Neural cell (in vitro differentiated cells): ENCODE data around the gene C16orf74. TPM values are rescaled to one million over a fixed set of nuclear protein-coding genes. Genes with fewer than 3 reads are reported as not detected.

ENCODE experiments used
- H2AFZ ChIP-seq: fragments of 200-600, 300-800 bp; sonication (generic), shearing (Covaris generic); 2 replicates; pipeline ENCODE4 v1.6.0; 2014; ENCODE audit warnings: low read depth, mild to moderate bottlenecking, antibody characterized with exemption, low read length, moderate library complexity
- H3F3A ChIP-seq: fragments of 200-600 bp; shearing (Covaris generic); 2 replicates; pipeline ENCODE4 v1.6.1; 2016; ENCODE audit warnings: mild to moderate bottlenecking, moderate library complexity, mixed read lengths, antibody characterized with exemption, low read length; ENCODE audit not compliant: insufficient read depth, poor library complexity, severe bottlenecking
- H3K27ac ChIP-seq: fragments of 200-600, 300-800 bp; sonication (generic), shearing (Covaris generic); 2 replicates; pipeline ENCODE4 v1.5.1; 2014; ENCODE audit warnings: mild to moderate bottlenecking, low read length, moderate library complexity
- H3K27me3 ChIP-seq: fragments of 300-800, 200-600 bp; sonication (generic), shearing (Covaris generic); 2 replicates; pipeline ENCODE4 v1.6.0; 2014; ENCODE audit warnings: mild to moderate bottlenecking, low read depth, low read length, moderate library complexity; ENCODE audit not compliant: insufficient read depth
- H3K36me3 ChIP-seq: fragments of 300-800, 200-600 bp; sonication (generic), shearing (Covaris generic); 2 replicates; pipeline ENCODE4 v1.5.1; 2014; ENCODE audit warnings: mild to moderate bottlenecking, antibody characterized with exemption, low read length, moderate library complexity; ENCODE audit not compliant: insufficient read depth
- H3K4me2 ChIP-seq: fragments of 300-800, 200-600 bp; sonication (generic), shearing (Covaris generic); 2 replicates; pipeline ENCODE4 v1.6.0; 2014; ENCODE audit warnings: mild to moderate bottlenecking, low read length
- H3K4me3 ChIP-seq: fragments of 300-800, 200-600 bp; sonication (generic), shearing (Covaris generic); 2 replicates; pipeline ENCODE4 v1.5.1; 2014; ENCODE audit warnings: mild to moderate bottlenecking, low read length, moderate library complexity
- H3K79me2 ChIP-seq: fragments of 200-600 bp; shearing (Covaris generic); replicated peaks from 2 replicates; pipeline ENCODE4 v1.6.0; 2014; ENCODE audit warnings: mild to moderate bottlenecking, low read length, moderate library complexity; ENCODE audit not compliant: insufficient read depth
- H3K9ac ChIP-seq: fragments of 300-800, 200-600 bp; sonication (generic), shearing (Covaris generic); 2 replicates; pipeline ENCODE4 v1.6.1; 2016; ENCODE audit warnings: mild to moderate bottlenecking, low read length, mixed read lengths
- H3K9me2 ChIP-seq: fragments of 200-600 bp; shearing (Covaris generic); 2 replicates; pipeline ENCODE4 v1.6.1; 2016; ENCODE audit warnings: mild to moderate bottlenecking, low read length, mixed read lengths; ENCODE audit not compliant: insufficient read depth
- H3K9me3 ChIP-seq: fragments of 200-600, 300-800 bp; sonication (generic), shearing (Covaris generic); 2 replicates; pipeline ENCODE4 v1.6.1; 2016; ENCODE audit warnings: mild to moderate bottlenecking, mixed run types, low read length, moderate library complexity, mixed read lengths
- H4K20me1 ChIP-seq: fragments of 200-600 bp; shearing (Covaris generic); 2 replicates; pipeline ENCODE4 v1.6.1; 2016; ENCODE audit warnings: mild to moderate bottlenecking, mixed run types; ENCODE audit not compliant: insufficient read depth
- CTCF ChIP-seq: fragments of 450-650 bp; IDR thresholded peaks from 2 replicates; pipeline ENCODE4 v1.5.1; 2014; ENCODE audit warnings: antibody characterized with exemption, mild to moderate bottlenecking, moderate library complexity; ENCODE audit not compliant: poor library complexity, severe bottlenecking
- EP300 ChIP-seq: fragments of 450-650 bp; conservative IDR thresholded peaks from 2 replicates; pipeline ENCODE4 v1.6.1; 2014; ENCODE audit warnings: antibody characterized with exemption, mild to moderate bottlenecking, moderate library complexity; ENCODE audit not compliant: poor library complexity, severe bottlenecking
- EZH2 ChIP-seq: fragments of 200-600, 300-800 bp; shearing (Covaris generic), sonication (generic); IDR thresholded peaks from 2 replicates; pipeline ENCODE4 v1.6.1; 2014; ENCODE audit warnings: antibody characterized with exemption, low read length, borderline replicate concordance, mild to moderate bottlenecking; ENCODE audit not compliant: insufficient read depth, poor library complexity, severe bottlenecking
- MXI1 ChIP-seq: fragments of 450-650 bp; conservative IDR thresholded peaks from 2 replicates; pipeline ENCODE4 v1.6.1; 2014; ENCODE audit warnings: antibody characterized with exemption, mild to moderate bottlenecking; ENCODE audit not compliant: poor library complexity, severe bottlenecking
- POLR2AphosphoS5 ChIP-seq: IDR thresholded peaks from 2 replicates; pipeline ENCODE4 v1.6.1; 2012
- RAD21 ChIP-seq: fragments of 450-650 bp; conservative IDR thresholded peaks from 2 replicates; pipeline ENCODE4 v1.6.1; 2014; ENCODE audit warnings: antibody characterized with exemption, mild to moderate bottlenecking, moderate library complexity
- REST ChIP-seq: IDR thresholded peaks from 2 replicates; pipeline ENCODE4 v1.6.1; 2012; ENCODE audit warnings: borderline replicate concordance
- SMC3 ChIP-seq: fragments of 450-650 bp; conservative IDR thresholded peaks from 2 replicates; pipeline ENCODE4 v1.6.1; 2014; ENCODE audit warnings: antibody characterized with exemption, mild to moderate bottlenecking, moderate library complexity; ENCODE audit not compliant: poor library complexity
- TAF1 ChIP-seq: IDR thresholded peaks from 2 replicates; pipeline ENCODE4 v1.6.1; 2012; ENCODE audit warnings: low read depth
- polyA plus RNA-seq: library from polyadenylated mRNA; depleted of rRNA; stranded (reverse); fragments of >200 nt; gene quantifications from 2 replicates; pipeline ENCODE4 v1.2.3, GENCODE V29; 2014

The C16orf74 gene
- polyA plus RNA-seq, 1 donor from 2014 or later, result not detected

- Histone ChIP-seq H3K27me3 (no peaks in the 10 kb centered on the region), H4K20me1 (no peaks in the 10 kb centered on the region), H2AFZ (no peak overlapping the region), H3K27ac (no peak overlapping the region), H3K9me3 (no peaks in the 10 kb centered on the region), H3K79me2 (no peaks in the 10 kb centered on the region), H3K4me2 (no peak overlapping the region), H3K9ac (no peak overlapping the region), H3K36me3 (no peaks in the 10 kb centered on the region), H3F3A (no peaks in the 10 kb centered on the region), H3K4me3 (no peak overlapping the region), H3K9me2 (no peaks in the 10 kb centered on the region)
- TF ChIP-seq MXI1 (no peak), EP300 (no peak), RAD21 (no peak), TAF1 (no peak), EZH2 (no peak), CTCF (no peak), REST (no peak), SMC3 (no peak)
Measured at GRCh38 chr16:85782451-85782850, 31.6 kb upstream of the C16orf74 start.

- H3K9me3 ChIP-seq, result no peaks in the 10 kb centered on the region
- no peaks in the 10 kb centered on the region for H3F3A ChIP-seq
- no peaks in the 10 kb centered on the region for H3K79me2 ChIP-seq
- no peak for TF ChIP-seq TAF1
- H3K4me2 ChIP-seq, result no peak overlapping the region
- H3K27me3 ChIP-seq, result no peaks in the 10 kb centered on the region
- H3K27ac ChIP-seq, result no peak overlapping the region
- H4K20me1 ChIP-seq, result no peaks in the 10 kb centered on the region
- H2AFZ ChIP-seq, result no peak overlapping the region
- no peaks in the 10 kb centered on the region for H3K36me3 ChIP-seq
- no peak overlapping the region for H3K4me3 ChIP-seq
- no peaks in the 10 kb centered on the region for H3K9me2 ChIP-seq
- no peak overlapping the region for H3K9ac ChIP-seq
Measured at GRCh38 chr16:85781695-85782370, 30.9 kb upstream of the C16orf74 start.

GRCh38 chr16:85781156-85781555 is 30.3 kb upstream of the C16orf74 start:
- TF ChIP-seq TAF1, result no peak
- TF ChIP-seq MXI1, result no peak
- no peak for TF ChIP-seq CTCF
- TF ChIP-seq POLR2AphosphoS5, result no peak
- Histone ChIP-seq H3K79me2 (no peaks in the 10 kb centered on the region), H3F3A (no peaks in the 10 kb centered on the region), H3K4me2 (no peak overlapping the region), H3K27me3 (no peaks in the 10 kb centered on the region), H3K9me3 (no peaks in the 10 kb centered on the region), H3K36me3 (no peaks in the 10 kb centered on the region), H3K4me3 (no peak overlapping the region), H3K9me2 (no peaks in the 10 kb centered on the region), H3K27ac (no peak overlapping the region), H3K9ac (no peak overlapping the region), H4K20me1 (no peaks in the 10 kb centered on the region), H2AFZ (no peak overlapping the region)
